Adrenal gland (tissue), 5 donors: ENCODE results near the gene DDX59.

ENCODE experiments used
- CTCF ChIP-seq, 6 experiments: fragments of 450-650 bp in 4 of 6; fragments of 200-600 bp in 2 of 6; sonication (generic) in 1 of 6; IDR thresholded peaks; 1 replicate in 5 of 6; 2 replicates in 1 of 6; pipeline versions ENCODE4 v1.5.1 to v1.8.0; 2016 to 2021; ENCODE audit warnings: antibody characterized with exemption in 6 of 6, mild to moderate bottlenecking in 2 of 6, moderate library complexity in 1 of 6
- POLR2A ChIP-seq, 2 donors: fragments of 450-650 bp; IDR thresholded peaks; one replicate each; pipeline ENCODE4 v1.6.1; 2017; ENCODE audit warnings: antibody characterized with exemption in 2 of 2, mild to moderate bottlenecking in 2 of 2, moderate library complexity in 1 of 2
- donor health status: DM: no; HTN: no; CAD: no.

- TF ChIP-seq CTCF (IDR thresholded peaks at IDR 0.05) (no peak), POLR2A (IDR thresholded peaks at IDR 0.05) (no peak)
Observed at GRCh38 chr1:200668514-200669313, 993 bp downstream of the DDX59 start.
